ENCODE data around the gene FGF14.

- TF ChIP-seq CTCF (IDR thresholded peaks at IDR 0.05; ENCODE audit: poor library complexity) = no peak
- TF ChIP-seq EZH2phosphoT487 (IDR thresholded peaks at IDR 0.05; ENCODE audit: low read depth, severe bottlenecking, unreplicated experiment) = no peak
Measured at GRCh38 chr13:102318233-102318632, 83.6 kb downstream of the FGF14 start.
